HepG2 (cell line): Measurements from ENCODE around the gene DPEP1. TPM values are rescaled to one million over a fixed set of nuclear protein-coding genes. Genes with fewer than 3 reads are reported as not detected.
A peak's percentile ranks its signal among the peaks of the same experiment; 100 is the strongest.

Experiments used
- ATAC-seq: fragments of 200-7000 bp; cut with Tn5 transposase; 3 replicates; pipeline ENCODE4 v1.9.1; 2020; ENCODE audit warnings: mild to moderate bottlenecking, moderate library complexity
- BruUV-seq: library from RNA; stranded (reverse); fragments of 400-500 nt; replicated peaks from 2 replicates; lab custom pipeline; 2021; lab: Mats Ljungman, UMichigan
- CTCF ChIA-PET: fragments of 300-600 bp; formaldehyde crosslinking; extraction: SDS; loops from one replicate; lab custom pipeline; 2021; ENCODE audit warnings: low total read pairs, inconsistent platforms, low intra/inter-chr PET ratio; lab: Yijun Ruan, JAX
- POLR2A ChIA-PET: fragments of 350-600 bp; sonication (Branson Sonifier 250); formaldehyde crosslinking; loops from one replicate; lab custom pipeline; 2020; ENCODE audit warnings: antibody characterized with exemption, inconsistent platforms; lab: Yijun Ruan, JAX
- DNase-seq: peaks from one replicate; pipeline ENCODE4 v3.0.0-alpha.2; 2015; ENCODE audit warnings: low spot score
- FAIRE-seq: peaks from 3 replicates; lab custom pipeline; 2011; peaks lifted over from hg19 to GRCh38; lab: Jason Lieb, UNC
- H2AFZ ChIP-seq: one replicate; pipeline ENCODE4 v1.6.1; 2011; ENCODE audit warnings: low read length, inconsistent platforms
- H3K27ac ChIP-seq: fragments of 300-600 bp; 3 replicates; pipeline ENCODE4 v1.8.0; 2011; ENCODE audit warnings: mixed run types, mild to moderate bottlenecking, mixed read lengths, low read length, inconsistent platforms; ENCODE audit not compliant: insufficient read depth; ENCODE audit errors: extremely low read length
- H3K27me3 ChIP-seq, 2 experiments: fragments of 200-600 bp in 1 of 2; 2 replicates in 1 of 2; 3 replicates in 1 of 2; pipeline versions ENCODE4 v1.6.0 to v1.8.0; 2011; ENCODE audit warnings: low read length in 2 of 2, mild to moderate bottlenecking in 2 of 2, moderate library complexity in 2 of 2, inconsistent platforms in 1 of 2; ENCODE audit not compliant: insufficient read depth in 2 of 2, control insufficient read depth in 1 of 2
- H3K36me3 ChIP-seq, 2 experiments: fragments of 200-600 bp in 1 of 2; replicated peaks in 1 of 2; 2 replicates in 1 of 2; 3 replicates in 1 of 2; pipeline versions ENCODE4 v1.5.1 to v1.8.0; 2011; ENCODE audit warnings: low read length in 2 of 2, inconsistent platforms in 1 of 2; ENCODE audit not compliant: insufficient read depth in 2 of 2, control insufficient read depth in 1 of 2
- H3K4me1 ChIP-seq: 2 replicates; pipeline ENCODE4 v1.5.1; 2012; ENCODE audit warnings: low read length, inconsistent platforms; ENCODE audit not compliant: insufficient read depth
- H3K4me2 ChIP-seq: 2 replicates; pipeline ENCODE4 v1.6.0; 2011; ENCODE audit warnings: low read depth, low read length, inconsistent platforms
- H3K4me3 ChIP-seq, 3 experiments: fragments of 200-600 bp in 1 of 3; sonication (generic), shearing (Covaris generic) in 1 of 3; replicated peaks in 1 of 3; 2 replicates each; pipeline ENCODE4 v1.5.1; 2011 to 2016; ENCODE audit warnings: low read length in 3 of 3, inconsistent platforms in 2 of 3, low read depth in 2 of 3, mild to moderate bottlenecking in 2 of 3, control low read depth in 1 of 3, mixed read lengths in 1 of 3; ENCODE audit not compliant: insufficient read depth in 1 of 3
- H3K79me2 ChIP-seq: one replicate; pipeline ENCODE4 v1.6.1; 2011; ENCODE audit warnings: low read length, inconsistent platforms; ENCODE audit not compliant: insufficient read depth
- H3K9ac ChIP-seq: 2 replicates; pipeline ENCODE4 v1.6.0; 2011; ENCODE audit warnings: mild to moderate bottlenecking, low read depth, low read length, inconsistent platforms; ENCODE audit not compliant: insufficient read depth
- H3K9me3 ChIP-seq: 2 replicates; pipeline ENCODE4 v1.5.1; 2012; ENCODE audit warnings: mild to moderate bottlenecking, low read length
- H4K20me1 ChIP-seq: 2 replicates; pipeline ENCODE4 v1.6.0; 2011; ENCODE audit warnings: inconsistent platforms, mild to moderate bottlenecking, low read length, moderate library complexity; ENCODE audit not compliant: insufficient read depth
- DMAP1 ChIP-seq: IDR thresholded peaks from 2 replicates; pipeline ENCODE4 v1.6.1; 2016
- HNRNPLL ChIP-seq: fragments of 200-400 bp; formaldehyde crosslinking; IDR thresholded peaks from 2 replicates; pipeline ENCODE4 v1.6.1; 2017; ENCODE audit warnings: mild to moderate bottlenecking, low read depth, low read length; ENCODE audit not compliant: poor library complexity, severe bottlenecking
- SOX6 ChIP-seq, 2 experiments: fragments of 450-650 bp in 1 of 2; sonication (generic) in 1 of 2; formaldehyde crosslinking in 1 of 2; IDR thresholded peaks; 2 replicates each; pipeline versions ENCODE4 v1.4.0 to v1.6.1; 2017 to 2020; ENCODE audit warnings: antibody characterized with exemption in 1 of 2, mild to moderate bottlenecking in 1 of 2, missing genetic modification reagents in 1 of 2
- TMF1 ChIP-seq: sonication (generic); formaldehyde crosslinking; IDR thresholded peaks from 2 replicates; pipeline ENCODE4 v1.8.1; 2022; ENCODE audit warnings: low read depth, missing genetic modification reagents
- ZNF138 ChIP-seq: sonication (generic); formaldehyde crosslinking; IDR thresholded peaks from 2 replicates; pipeline ENCODE4 v1.5.0; 2020; ENCODE audit warnings: mild to moderate bottlenecking, low read depth, missing genetic modification reagents
- ZNF652 ChIP-seq: IDR thresholded peaks from 2 replicates; pipeline ENCODE4 v1.6.1; 2016; ENCODE audit warnings: low read depth, borderline replicate concordance
- ZNF724P ChIP-seq: sonication (generic); formaldehyde crosslinking; IDR thresholded peaks from 2 replicates; pipeline ENCODE4 v1.8.0; 2022; ENCODE audit warnings: missing genetic modification reagents, borderline replicate concordance
- WGBS: methylation state at CpG from one replicate; pipeline ENCODE4 v1.1.6; 2017; ENCODE audit warnings: low lambda C conversion rate; 5-methylcytosine and 5-hydroxymethylcytosine counted together
- in situ Hi-C: cut with HindIII; loops from 2 replicates; pipeline ENCODE4 v1.10.0; 2017; ENCODE audit warnings: low pct_unique_long_range_greater_than_20kb; ENCODE audit not compliant: extremely low pct_ligation_motif_present
- intact Hi-C: fragments of 100-400 bp; cut with micrococcal nuclease; formaldehyde crosslinking; loops from one replicate; pipeline ENCODE4 v1.10.0; 2022; ENCODE audit not compliant: unreplicated experiment
- polyA plus RNA-seq, 8 experiments: library from polyadenylated mRNA; depleted of rRNA in 3 of 8; stranded (reverse) in 7 of 8; unstranded in 1 of 8; fragments of >200 nt; fragmentation: Illumina TruSeq in 4 of 8; extraction: Trizol in 4 of 8; gene quantifications; 2 replicates each; pipeline versions ENCODE4 v1.2.1 to v1.2.3, GENCODE V29; 2011 to 2016; ENCODE audit warnings: low read depth in 4 of 8, missing spikeins in 1 of 8, mixed read lengths in 1 of 8; ENCODE audit not compliant: insufficient read depth in 1 of 8
- total RNA-seq, 5 experiments: library from RNA; depleted of rRNA; stranded (reverse); fragments of >200 nt; fragmentation: Illumina TruSeq; extraction: Trizol; gene quantifications; 2 replicates each; pipeline ENCODE4 v1.2.3, GENCODE V29; 2016; ENCODE audit warnings: low read depth in 1 of 5
- TF ChIP-seq, protein P1 (sequence below): sonication (generic); formaldehyde crosslinking; IDR thresholded peaks from 2 replicates; pipeline ENCODE4 v1.5.1; 2020; ENCODE audit warnings: mild to moderate bottlenecking, missing genetic modification reagents, borderline replicate concordance
- TF ChIP-seq, protein P2 (sequence below): sonication (generic); formaldehyde crosslinking; IDR thresholded peaks from 2 replicates; pipeline ENCODE4 v1.4.0; 2020; ENCODE audit warnings: missing genetic modification reagents
- TF ChIP-seq, protein P3 (sequence below): sonication (generic); formaldehyde crosslinking; conservative IDR thresholded peaks from 2 replicates; pipeline ENCODE4 v1.8.0; 2022; ENCODE audit warnings: missing genetic modification reagents
- TF ChIP-seq, protein P4 (sequence below): sonication (generic); formaldehyde crosslinking; IDR thresholded peaks from 2 replicates; pipeline ENCODE4 v1.4.0; 2020; ENCODE audit warnings: mild to moderate bottlenecking, missing genetic modification reagents
- TF ChIP-seq, protein P5 (sequence below): fragments of 450-650 bp; IDR thresholded peaks from 2 replicates; pipeline ENCODE4 v1.6.1; 2016

Gene DPEP1
- total and polyA plus RNA-seq, 2 of the 13 experiments (the other 11 are each of a cell fraction or from before 2014, with no cell fraction given), result 37.6 to 52.2 TPM

DNA sequence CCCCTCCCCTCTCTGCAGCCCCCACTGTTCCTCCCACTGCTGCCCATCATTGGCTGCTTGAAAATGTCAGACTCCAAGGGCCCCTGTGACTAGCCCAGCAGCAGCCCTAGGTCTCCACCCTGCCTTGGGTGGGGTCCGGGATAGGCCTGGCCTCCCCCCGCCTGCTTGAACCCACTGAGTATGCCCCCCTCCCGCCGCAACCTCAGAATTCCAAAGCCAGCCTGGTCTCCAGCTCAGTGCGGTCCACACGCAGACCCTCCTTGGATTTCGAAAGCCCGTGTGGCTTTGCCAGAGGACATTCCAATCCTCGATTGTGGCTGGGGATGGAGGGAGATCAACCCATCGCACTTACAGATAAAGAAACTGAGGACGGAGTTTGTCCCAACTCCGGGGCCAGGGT is 6.4 kb downstream of the DPEP1 start:
- no peak overlapping the region for H2AFZ ChIP-seq
- H3K79me2 ChIP-seq, result no peaks in the 10 kb centered on the region
- intact Hi-C loops, result no loop called here
- ChIA-PET CTCF (no interaction called here), POLR2A (interaction anchor here (0.6 kb wide), 1 partner anchor 54 kb away, joined by 3 read pairs; no protein-coding TSS in a partner anchor)
- peak overlapping the region; percentile 62 for H3K4me2 ChIP-seq
- no peaks in the 10 kb centered on the region for H3K36me3 ChIP-seq
- WGBS, result 0% methylated on average over 12 of the region's 12 CpGs
- H3K9ac ChIP-seq, result no peak overlapping the region
- H3K27me3 ChIP-seq, result peaks cover 2 to 6% of the 10 kb centered on the region in 2 experiments; a peak in 2 of 5 replicates
- peak; percentile 13 for ATAC-seq
- FAIRE-seq, result peak; percentile 77
- no TSS peak for BruUV-seq
- DNase-seq, result no peak
- no peak overlapping the region for H3K27ac ChIP-seq
- H3K9me3 ChIP-seq, result no peaks in the 10 kb centered on the region
- in situ Hi-C loops, result no loop called here
- peaks cover 80% of the 10 kb centered on the region for H3K4me1 ChIP-seq
- H3K4me3 ChIP-seq, result peak overlapping the region in 1 of 3 experiments; percentile 52; a peak in 1 of 6 replicates
- H4K20me1 ChIP-seq, result no peaks in the 10 kb centered on the region
- TF ChIP-seq, protein P1, sequence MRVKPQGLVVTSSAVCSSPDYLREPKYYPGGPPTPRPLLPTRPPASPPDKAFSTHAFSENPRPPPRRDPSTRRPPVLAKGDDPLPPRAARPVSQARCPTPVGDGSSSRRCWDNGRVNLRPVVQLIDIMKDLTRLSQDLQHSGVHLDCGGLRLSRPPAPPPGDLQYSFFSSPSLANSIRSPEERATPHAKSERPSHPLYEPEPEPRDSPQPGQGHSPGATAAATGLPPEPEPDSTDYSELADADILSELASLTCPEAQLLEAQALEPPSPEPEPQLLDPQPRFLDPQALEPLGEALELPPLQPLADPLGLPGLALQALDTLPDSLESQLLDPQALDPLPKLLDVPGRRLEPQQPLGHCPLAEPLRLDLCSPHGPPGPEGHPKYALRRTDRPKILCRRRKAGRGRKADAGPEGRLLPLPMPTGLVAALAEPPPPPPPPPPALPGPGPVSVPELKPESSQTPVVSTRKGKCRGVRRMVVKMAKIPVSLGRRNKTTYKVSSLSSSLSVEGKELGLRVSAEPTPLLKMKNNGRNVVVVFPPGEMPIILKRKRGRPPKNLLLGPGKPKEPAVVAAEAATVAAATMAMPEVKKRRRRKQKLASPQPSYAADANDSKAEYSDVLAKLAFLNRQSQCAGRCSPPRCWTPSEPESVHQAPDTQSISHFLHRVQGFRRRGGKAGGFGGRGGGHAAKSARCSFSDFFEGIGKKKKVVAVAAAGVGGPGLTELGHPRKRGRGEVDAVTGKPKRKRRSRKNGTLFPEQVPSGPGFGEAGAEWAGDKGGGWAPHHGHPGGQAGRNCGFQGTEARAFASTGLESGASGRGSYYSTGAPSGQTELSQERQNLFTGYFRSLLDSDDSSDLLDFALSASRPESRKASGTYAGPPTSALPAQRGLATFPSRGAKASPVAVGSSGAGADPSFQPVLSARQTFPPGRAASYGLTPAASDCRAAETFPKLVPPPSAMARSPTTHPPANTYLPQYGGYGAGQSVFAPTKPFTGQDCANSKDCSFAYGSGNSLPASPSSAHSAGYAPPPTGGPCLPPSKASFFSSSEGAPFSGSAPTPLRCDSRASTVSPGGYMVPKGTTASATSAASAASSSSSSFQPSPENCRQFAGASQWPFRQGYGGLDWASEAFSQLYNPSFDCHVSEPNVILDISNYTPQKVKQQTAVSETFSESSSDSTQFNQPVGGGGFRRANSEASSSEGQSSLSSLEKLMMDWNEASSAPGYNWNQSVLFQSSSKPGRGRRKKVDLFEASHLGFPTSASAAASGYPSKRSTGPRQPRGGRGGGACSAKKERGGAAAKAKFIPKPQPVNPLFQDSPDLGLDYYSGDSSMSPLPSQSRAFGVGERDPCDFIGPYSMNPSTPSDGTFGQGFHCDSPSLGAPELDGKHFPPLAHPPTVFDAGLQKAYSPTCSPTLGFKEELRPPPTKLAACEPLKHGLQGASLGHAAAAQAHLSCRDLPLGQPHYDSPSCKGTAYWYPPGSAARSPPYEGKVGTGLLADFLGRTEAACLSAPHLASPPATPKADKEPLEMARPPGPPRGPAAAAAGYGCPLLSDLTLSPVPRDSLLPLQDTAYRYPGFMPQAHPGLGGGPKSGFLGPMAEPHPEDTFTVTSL, result no peak
- TF ChIP-seq ZNF724P (CRISPR knock-in tag) (no peak), DMAP1 (CRISPR knock-in tag) (no peak), ZNF652 (CRISPR knock-in tag) (no peak), SOX6 (IDR thresholded peaks at IDR 0.05) (no peak), SOX6 (CRISPR knock-in tag; IDR thresholded peaks at IDR 0.05) (no peak), HNRNPLL (no peak), TMF1 (CRISPR knock-in tag) (no peak), ZNF138 (CRISPR knock-in tag) (no peak)
- TF ChIP-seq, protein P2, sequence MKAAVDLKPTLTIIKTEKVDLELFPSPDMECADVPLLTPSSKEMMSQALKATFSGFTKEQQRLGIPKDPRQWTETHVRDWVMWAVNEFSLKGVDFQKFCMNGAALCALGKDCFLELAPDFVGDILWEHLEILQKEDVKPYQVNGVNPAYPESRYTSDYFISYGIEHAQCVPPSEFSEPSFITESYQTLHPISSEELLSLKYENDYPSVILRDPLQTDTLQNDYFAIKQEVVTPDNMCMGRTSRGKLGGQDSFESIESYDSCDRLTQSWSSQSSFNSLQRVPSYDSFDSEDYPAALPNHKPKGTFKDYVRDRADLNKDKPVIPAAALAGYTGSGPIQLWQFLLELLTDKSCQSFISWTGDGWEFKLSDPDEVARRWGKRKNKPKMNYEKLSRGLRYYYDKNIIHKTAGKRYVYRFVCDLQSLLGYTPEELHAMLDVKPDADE (CRISPR knock-in tag), result no peak
- TF ChIP-seq, protein P3, sequence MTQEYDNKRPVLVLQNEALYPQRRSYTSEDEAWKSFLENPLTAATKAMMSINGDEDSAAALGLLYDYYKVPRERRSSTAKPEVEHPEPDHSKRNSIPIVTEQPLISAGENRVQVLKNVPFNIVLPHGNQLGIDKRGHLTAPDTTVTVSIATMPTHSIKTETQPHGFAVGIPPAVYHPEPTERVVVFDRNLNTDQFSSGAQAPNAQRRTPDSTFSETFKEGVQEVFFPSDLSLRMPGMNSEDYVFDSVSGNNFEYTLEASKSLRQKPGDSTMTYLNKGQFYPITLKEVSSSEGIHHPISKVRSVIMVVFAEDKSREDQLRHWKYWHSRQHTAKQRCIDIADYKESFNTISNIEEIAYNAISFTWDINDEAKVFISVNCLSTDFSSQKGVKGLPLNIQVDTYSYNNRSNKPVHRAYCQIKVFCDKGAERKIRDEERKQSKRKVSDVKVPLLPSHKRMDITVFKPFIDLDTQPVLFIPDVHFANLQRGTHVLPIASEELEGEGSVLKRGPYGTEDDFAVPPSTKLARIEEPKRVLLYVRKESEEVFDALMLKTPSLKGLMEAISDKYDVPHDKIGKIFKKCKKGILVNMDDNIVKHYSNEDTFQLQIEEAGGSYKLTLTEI, result no peak
- TF ChIP-seq, protein P4, sequence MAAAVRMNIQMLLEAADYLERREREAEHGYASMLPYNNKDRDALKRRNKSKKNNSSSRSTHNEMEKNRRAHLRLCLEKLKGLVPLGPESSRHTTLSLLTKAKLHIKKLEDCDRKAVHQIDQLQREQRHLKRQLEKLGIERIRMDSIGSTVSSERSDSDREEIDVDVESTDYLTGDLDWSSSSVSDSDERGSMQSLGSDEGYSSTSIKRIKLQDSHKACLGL (CRISPR knock-in tag), result no peak
- TF ChIP-seq, protein P5, sequence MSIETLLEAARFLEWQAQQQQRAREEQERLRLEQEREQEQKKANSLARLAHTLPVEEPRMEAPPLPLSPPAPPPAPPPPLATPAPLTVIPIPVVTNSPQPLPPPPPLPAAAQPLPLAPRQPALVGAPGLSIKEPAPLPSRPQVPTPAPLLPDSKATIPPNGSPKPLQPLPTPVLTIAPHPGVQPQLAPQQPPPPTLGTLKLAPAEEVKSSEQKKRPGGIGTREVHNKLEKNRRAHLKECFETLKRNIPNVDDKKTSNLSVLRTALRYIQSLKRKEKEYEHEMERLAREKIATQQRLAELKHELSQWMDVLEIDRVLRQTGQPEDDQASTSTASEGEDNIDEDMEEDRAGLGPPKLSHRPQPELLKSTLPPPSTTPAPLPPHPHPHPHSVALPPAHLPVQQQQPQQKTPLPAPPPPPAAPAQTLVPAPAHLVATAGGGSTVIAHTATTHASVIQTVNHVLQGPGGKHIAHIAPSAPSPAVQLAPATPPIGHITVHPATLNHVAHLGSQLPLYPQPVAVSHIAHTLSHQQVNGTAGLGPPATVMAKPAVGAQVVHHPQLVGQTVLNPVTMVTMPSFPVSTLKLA, result no peak
